ENCODE measurements around the gene IQCN. TPM values are rescaled to one million over a fixed set of nuclear protein-coding genes. Genes with fewer than 3 reads are reported as not detected.

The IQCN gene
- total RNA-seq, 2 experiments from 2014 or later = 0.40 to 0.59 TPM

- ChIA-PET POLR2A (interaction anchor here (0.6 to 1.3 kb wide), 3 partner anchors 28 to 34 kb away, joined by 3 to 5 read pairs (median 4); partner anchors contain the start of gene JUND), CTCF (interaction anchor here (6.0 kb wide), 1 partner anchor 31 kb away, joined by 38 read pairs; no protein-coding TSS in a partner anchor)
Observed at GRCh38 chr19:18309525-18310064, 35.3 kb upstream of the IQCN start.

GRCh38 chr19:18308948-18309325, 34.7 kb upstream of the IQCN start:
- POLR2A ChIA-PET = interaction anchor here (1.3 kb wide), 1 partner anchor 27 kb away, joined by 4 read pairs; the partner anchor contains the start of gene JUND
- CTCF ChIA-PET = interaction anchor here (1.0 to 6.0 kb wide), 2 partner anchors 27 to 30 kb away, joined by 4 to 38 read pairs; partner anchors contain the start of gene JUND

- ChIA-PET CTCF (interaction anchor here (1.0 to 6.0 kb wide), 4 partner anchors 11 to 30 kb away, joined by 3 to 38 read pairs (median 4); partner anchors contain the start of gene JUND), POLR2A (interaction anchor here (0.6 to 1.7 kb wide), 3 partner anchors 27 to 29 kb away, joined by 4 to 5 read pairs (median 4); partner anchors contain the start of gene JUND)
Observed at GRCh38 chr19:18308051-18308947, 34.0 kb upstream of the IQCN start.

- CTCF ChIA-PET = interaction anchor here (0.9 to 6.0 kb wide), 7 partner anchors 10 to 31 kb away, joined by 3 to 38 read pairs (median 4); no protein-coding TSS in a partner anchor
- POLR2A ChIA-PET = interaction anchor here (0.6 to 1.7 kb wide), 4 partner anchors 14 to 27 kb away, joined by 3 to 5 read pairs (median 4); partner anchors contain the start of gene JUND
Observed at GRCh38 chr19:18307271-18307681, 33.0 kb upstream of the IQCN start.

- CTCF ChIA-PET = interaction anchor here (0.9 to 6.0 kb wide), 7 partner anchors 10 to 31 kb away, joined by 3 to 38 read pairs (median 4); no protein-coding TSS in a partner anchor
- POLR2A ChIA-PET = interaction anchor here (0.6 to 1.7 kb wide), 4 partner anchors 14 to 27 kb away, joined by 3 to 5 read pairs (median 4); partner anchors contain the start of gene JUND
Observed at GRCh38 chr19:18306888-18307260, 32.6 kb upstream of the IQCN start.

DNA sequence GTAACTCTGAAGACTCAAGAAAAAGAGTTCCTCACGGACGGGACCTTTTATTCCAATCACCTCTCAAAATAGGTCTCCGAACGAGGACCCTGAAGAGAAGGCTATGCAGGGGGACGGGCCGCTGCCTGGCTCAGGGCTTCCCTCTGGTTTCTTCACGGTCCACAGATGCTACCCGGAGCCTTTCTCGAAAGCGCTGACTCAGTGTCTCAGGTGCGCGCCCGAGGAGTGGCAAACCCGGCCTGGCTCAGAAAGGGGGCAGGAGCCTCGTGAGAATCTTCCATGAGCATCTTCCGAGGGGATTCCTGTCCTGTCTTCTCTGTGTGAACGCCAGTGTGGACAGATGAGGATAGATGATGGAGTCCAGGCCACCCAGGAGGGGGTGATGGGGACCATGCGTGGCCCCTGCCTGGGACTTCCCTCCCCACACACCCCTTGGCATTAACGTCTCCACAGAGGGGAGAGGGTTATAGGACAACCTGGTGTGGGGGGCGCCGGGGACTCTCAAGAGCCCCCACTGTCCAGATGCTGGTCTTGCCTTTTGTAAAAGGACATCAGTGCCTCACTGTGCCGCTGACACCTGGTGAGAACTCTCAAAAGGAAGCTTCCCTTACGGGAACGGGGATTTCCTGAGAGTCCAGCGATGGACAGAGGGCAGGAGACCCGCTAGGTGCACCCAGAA, 32.1 kb upstream of the IQCN start:
- ChIA-PET POLR2A (interaction anchor here (0.6 to 7.0 kb wide), 5 partner anchors 13 to 26 kb away, joined by 3 to 190 read pairs (median 5); partner anchors contain the start of gene JUND), CTCF (interaction anchor here (0.9 to 6.0 kb wide), 9 partner anchors 11 to 32 kb away, joined by 3 to 116 read pairs (median 6); partner anchors contain the start of genes IQCN and JUND)

DNA sequence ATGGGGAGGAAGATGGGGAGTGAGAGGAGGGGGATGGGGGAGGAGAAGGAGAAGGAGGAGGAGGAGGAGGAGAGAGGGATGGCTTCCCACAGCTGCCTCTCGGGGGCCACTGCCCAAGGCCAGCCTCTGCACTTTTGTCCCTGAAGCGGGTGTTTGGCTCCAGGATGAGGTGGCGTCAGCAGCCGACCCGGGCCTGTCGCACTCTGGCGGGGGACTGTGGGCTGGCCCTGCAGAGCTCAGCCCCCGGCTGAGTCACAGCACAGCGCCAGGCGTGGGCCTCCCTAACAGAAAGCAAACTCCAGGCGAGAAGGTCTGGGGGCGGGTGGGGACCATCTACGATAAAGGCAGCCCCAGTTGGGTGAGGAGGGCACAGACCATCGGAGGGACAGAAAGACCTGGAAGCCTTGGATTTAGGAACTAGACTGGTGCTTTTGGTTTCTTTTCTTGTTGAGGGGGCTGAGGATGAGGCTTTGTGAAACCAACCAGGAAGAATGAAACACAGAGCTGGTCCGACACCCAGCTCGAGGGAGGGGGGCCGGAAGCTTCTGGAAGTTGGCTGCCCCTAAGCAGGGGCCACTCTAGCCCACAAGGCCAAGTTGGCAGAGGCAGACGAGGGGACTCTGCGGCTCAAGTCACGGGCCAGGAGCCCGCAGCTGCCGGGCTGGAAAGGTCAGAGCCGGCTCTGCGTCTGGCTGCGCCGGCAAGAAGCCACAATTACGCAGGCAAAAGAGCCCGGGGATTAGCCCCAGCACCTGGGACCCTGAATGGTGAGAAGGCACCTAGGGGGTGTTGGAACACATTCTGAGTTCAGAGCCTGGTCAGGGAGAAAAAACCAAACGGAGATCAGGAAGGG, 30.4 kb upstream of the IQCN start:
- ChIA-PET CTCF (interaction anchor here (0.9 to 5.6 kb wide), 10 partner anchors 12 to 54 kb away, joined by 3 to 116 read pairs (median 8); partner anchors contain the start of genes IQCN, JUND and LSM4), POLR2A (interaction anchor here (0.6 to 7.0 kb wide), 10 partner anchors 12 to 114 kb away, joined by 3 to 190 read pairs (median 6); partner anchors contain the start of genes JUND and LSM4)

DNA sequence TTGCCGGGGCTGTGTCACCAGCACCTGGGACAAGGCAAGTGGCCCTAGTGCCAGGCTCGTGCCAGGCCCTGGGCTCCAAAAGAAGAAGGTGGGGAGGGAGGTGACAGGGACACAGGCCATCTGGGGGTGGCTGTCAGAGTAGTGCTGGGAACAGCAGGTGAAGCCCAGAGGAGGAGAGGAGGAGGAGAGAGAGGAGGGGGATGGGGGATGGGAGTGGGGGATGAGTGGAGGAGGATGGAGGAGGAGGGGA, 29.9 kb upstream of the IQCN start:
- CTCF ChIA-PET = interaction anchor here (1.4 to 5.6 kb wide), 7 partner anchors 11 to 24 kb away, joined by 4 to 116 read pairs (median 17); partner anchors contain the start of genes JUND and LSM4
- POLR2A ChIA-PET = interaction anchor here (0.6 to 7.0 kb wide), 8 partner anchors 11 to 114 kb away, joined by 3 to 190 read pairs (median 16); partner anchors contain the start of genes JUND and LSM4

GRCh38 chr19:18301718-18302111, 27.5 kb upstream of the IQCN start:
- ChIA-PET CTCF (interaction anchor here (0.6 to 5.6 kb wide), 6 partner anchors 9 to 211 kb away, joined by 3 to 116 read pairs (median 4); partner anchors contain the start of gene JUND), POLR2A (interaction anchor here (0.7 to 7.0 kb wide), 3 partner anchors 9 to 21 kb away, joined by 17 to 190 read pairs (median 54); partner anchors contain the start of gene JUND)

GRCh38 chr19:18300930-18301717, 26.9 kb upstream of the IQCN start:
- CTCF ChIA-PET = interaction anchor here (0.6 to 5.6 kb wide), 5 partner anchors 8 to 210 kb away, joined by 3 to 116 read pairs (median 3); partner anchors contain the start of gene JUND
- POLR2A ChIA-PET = interaction anchor here (0.5 to 7.0 kb wide), 4 partner anchors 8 to 97 kb away, joined by 5 to 190 read pairs (median 30); partner anchors contain the start of genes JUND and RAB3A

DNA sequence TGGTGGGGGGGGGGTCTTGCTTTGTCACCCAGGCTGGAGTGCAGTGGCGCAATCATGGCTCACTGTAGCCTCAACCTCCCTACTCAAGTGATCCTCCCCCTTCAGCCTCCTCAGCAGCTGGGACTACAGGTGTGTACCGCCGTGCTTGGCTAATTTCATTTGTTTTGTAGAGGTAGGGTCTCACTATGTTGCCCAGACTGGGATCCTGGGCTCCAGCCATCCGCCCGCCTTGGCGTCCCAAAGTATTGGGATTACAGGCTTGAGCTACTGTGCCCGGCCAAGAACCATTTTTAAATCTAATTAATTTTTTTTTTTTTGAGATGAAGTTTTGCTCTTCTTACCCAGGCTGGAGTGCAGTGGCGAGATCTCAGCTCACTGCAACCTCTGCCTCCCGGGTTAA, 25.4 kb upstream of the IQCN start:
- POLR2A ChIA-PET = interaction anchor here (7.0 kb wide), 1 partner anchor 19 kb away, joined by 190 read pairs; the partner anchor contains the start of gene JUND
- CTCF ChIA-PET = interaction anchor here (1.5 kb wide), 1 partner anchor 21 kb away, joined by 10 read pairs; no protein-coding TSS in a partner anchor

DNA sequence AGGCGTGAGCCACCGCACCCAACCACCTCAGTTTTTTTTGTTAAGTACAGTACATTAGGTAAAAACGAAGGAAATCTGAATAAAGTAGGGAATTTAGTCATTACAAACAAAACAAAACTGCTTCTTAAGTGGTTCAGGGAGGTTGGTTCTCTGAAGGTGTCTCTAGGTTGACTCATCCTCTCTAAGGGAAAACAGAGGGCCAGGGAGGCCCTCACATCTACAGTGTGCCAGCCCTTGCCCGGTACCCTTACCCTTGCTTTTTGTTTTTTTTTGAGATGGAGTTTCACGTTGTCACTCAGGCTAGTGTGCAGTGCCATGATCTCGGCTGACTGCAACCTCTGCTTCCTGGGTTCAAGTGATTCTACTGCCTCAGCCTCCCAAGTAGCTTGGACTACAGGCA, 24.3 kb upstream of the IQCN start:
- ChIA-PET CTCF (interaction anchor here (1.4 to 1.5 kb wide), 2 partner anchors 17 to 20 kb away, joined by 6 to 7 read pairs; partner anchors contain the start of gene JUND), POLR2A (no interaction called here)

DNA sequence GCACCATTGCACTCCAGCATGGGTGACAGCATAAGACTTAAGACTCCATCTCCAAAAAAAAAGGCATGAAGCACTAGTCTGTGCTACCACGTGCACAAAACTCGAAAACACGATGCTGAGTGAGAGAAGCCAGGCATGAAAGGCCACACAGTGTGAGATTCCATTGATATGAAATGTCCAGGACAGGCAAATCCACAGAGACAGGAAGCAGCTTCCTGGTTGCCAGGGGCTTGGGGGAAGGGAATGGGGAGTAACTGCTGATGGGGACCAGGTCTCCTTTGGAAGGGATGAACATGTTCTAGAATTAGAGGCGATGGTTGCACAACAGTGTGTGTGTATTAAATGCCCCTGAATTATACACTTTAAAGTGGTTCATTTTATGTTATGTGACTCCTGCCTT, 23.1 kb upstream of the IQCN start:
- CTCF ChIA-PET = interaction anchor here (1.0 to 1.5 kb wide), 4 partner anchors 10 to 42 kb away, joined by 3 to 12 read pairs (median 5); partner anchors contain the start of gene PGPEP1
- POLR2A ChIA-PET = interaction anchor here (0.6 to 2.1 kb wide), 2 partner anchors 12 to 16 kb away, joined by 4 to 10 read pairs; partner anchors contain the start of gene JUND

DNA sequence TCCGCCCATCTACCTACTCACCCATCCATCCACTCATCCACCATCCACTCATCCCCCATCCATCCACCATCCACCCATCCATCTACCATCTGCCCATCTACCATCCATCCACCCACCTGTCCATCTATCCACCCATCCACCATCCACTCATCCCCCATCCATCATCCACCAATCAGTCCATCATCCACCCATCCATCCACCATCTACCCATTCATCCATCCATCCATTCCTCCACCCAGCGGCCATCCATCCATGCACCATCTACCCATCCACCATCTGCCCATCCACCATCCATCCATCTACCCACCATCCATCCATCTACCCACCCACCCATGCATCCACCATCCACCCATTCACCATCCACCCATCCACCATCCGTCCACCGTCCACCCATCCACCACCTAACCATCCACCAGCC, 20.8 kb upstream of the IQCN start:
- ChIA-PET POLR2A (interaction anchor here (0.5 to 6.5 kb wide), 3 partner anchors 8 to 203 kb away, joined by 4 to 281 read pairs (median 54); partner anchors contain the start of gene JUND), CTCF (interaction anchor here (6.6 kb wide), 1 partner anchor 15 kb away, joined by 137 read pairs; the partner anchor contains the start of gene JUND)

GRCh38 chr19:18294467-18294864, 20.2 kb upstream of the IQCN start:
- POLR2A ChIA-PET = interaction anchor here (0.5 to 6.5 kb wide), 3 partner anchors 9 to 203 kb away, joined by 4 to 281 read pairs (median 54); partner anchors contain the start of gene JUND
- CTCF ChIA-PET = interaction anchor here (2.7 to 6.6 kb wide), 2 partner anchors 9 to 15 kb away, joined by 33 to 137 read pairs; partner anchors contain the start of gene JUND
